HFF-Myc (cell line): ENCODE results near the gene XPO4.
"Not testable (repeated sequence)": the region's sequence is repeated elsewhere in the genome, so short reads cannot be mapped to it uniquely, and the experiment has no call there.

ENCODE experiments used
- DNase-seq: peaks from one replicate; pipeline ENCODE4 v3.0.0-alpha.2; 2011; ENCODE audit warnings: low read depth; ENCODE audit errors: extremely low read depth
- H3K4me3 ChIP-seq: replicated peaks from 2 replicates; pipeline ENCODE4 v1.5.1; 2011; ENCODE audit warnings: low read depth, mild to moderate bottlenecking, control low read depth, low read length
- TF ChIP-seq, protein P1 (sequence below): IDR thresholded peaks from 2 replicates; pipeline ENCODE4 v1.5.1; 2012; ENCODE audit warnings: mild to moderate bottlenecking, low read depth, low read length, control low read depth; ENCODE audit errors: missing control alignments

XPO4 gene

DNA sequence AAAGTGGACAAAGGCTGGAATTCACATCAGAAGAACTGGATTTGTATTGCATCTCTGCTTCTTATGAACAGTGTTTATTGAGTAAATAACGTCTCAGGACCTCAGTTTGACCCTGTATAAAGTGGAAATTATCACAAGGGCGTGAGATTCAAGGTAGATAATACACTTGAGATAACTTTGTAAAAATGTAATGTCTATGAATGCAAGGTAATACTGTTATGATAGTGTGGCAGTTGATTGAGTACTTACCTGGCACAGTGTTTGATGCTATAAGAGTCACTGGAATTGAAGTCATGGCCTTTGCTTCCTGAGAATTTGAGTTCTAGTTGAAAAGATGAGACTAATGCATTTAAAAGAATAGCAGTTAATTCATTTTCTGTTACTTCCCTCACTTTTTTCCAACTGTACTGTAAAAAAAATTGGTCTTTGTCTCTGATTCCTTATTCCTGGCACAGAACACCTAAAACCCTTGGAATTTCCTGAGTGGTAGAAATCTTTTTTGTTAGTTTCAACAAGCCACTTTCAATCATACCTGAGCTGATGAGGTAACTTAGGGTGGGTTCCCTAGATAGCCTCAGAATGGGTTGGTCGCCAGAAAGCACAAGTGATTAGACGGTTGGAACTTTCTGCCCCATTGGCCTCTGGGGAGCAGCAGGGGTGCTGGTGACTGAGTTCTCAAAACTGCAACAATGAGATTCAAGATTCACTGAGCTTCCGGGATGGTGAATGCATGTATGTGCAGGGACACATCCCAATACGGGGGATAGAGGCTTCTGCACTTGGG lies 6.4 kb upstream of the XPO4 start:
- H3K4me3 ChIP-seq, result no peak overlapping the region
- TF ChIP-seq, protein P1, sequence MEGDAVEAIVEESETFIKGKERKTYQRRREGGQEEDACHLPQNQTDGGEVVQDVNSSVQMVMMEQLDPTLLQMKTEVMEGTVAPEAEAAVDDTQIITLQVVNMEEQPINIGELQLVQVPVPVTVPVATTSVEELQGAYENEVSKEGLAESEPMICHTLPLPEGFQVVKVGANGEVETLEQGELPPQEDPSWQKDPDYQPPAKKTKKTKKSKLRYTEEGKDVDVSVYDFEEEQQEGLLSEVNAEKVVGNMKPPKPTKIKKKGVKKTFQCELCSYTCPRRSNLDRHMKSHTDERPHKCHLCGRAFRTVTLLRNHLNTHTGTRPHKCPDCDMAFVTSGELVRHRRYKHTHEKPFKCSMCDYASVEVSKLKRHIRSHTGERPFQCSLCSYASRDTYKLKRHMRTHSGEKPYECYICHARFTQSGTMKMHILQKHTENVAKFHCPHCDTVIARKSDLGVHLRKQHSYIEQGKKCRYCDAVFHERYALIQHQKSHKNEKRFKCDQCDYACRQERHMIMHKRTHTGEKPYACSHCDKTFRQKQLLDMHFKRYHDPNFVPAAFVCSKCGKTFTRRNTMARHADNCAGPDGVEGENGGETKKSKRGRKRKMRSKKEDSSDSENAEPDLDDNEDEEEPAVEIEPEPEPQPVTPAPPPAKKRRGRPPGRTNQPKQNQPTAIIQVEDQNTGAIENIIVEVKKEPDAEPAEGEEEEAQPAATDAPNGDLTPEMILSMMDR, result no peak

DNA sequence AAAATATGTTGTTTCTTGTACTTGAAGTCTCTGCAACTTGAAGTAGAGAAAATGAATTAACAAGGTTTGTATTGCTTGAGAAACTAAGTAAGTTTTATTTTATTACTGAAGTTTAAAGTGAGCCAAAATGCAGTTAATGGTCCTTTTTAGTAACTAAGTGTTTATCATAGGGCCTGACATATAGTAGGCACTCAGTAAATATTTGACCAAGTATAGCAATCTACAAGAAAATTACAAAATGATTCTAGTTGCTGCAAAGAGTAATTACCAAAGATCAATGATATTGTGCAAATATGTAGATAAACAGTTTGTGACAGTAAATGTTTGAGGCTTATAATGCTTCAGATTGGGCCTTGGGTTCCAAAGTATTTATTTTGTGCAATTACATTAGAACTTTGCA lies 2.4 kb upstream of the XPO4 start:
- DNase-seq, result no peak
- H3K4me3 ChIP-seq, result no peak overlapping the region
- TF ChIP-seq, protein P1, result no peak

More for the DNA sequence above, 6.4 kb upstream of the XPO4 start:
- DNase-seq, result no peak

DNA sequence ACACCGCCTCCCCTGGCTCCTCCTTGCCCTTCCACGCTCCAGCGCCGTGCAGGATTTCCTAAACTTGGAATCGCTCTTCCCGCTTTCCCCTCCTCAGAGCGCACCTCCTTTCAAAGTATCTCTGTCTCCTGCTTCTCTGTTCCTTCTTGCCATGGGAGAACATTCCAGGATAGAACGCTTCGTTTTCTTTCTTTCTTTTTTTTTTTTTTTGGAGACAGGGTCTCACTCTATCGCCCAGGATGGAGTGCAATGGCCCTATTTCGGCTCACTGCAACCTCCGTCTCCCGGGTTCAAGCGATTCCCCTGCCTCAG lies 574 bp upstream of the XPO4 start:
- no peak for DNase-seq
- TF ChIP-seq, protein P1, result no peak
- H3K4me3 ChIP-seq, result peak overlapping the region; percentile 82

DNA sequence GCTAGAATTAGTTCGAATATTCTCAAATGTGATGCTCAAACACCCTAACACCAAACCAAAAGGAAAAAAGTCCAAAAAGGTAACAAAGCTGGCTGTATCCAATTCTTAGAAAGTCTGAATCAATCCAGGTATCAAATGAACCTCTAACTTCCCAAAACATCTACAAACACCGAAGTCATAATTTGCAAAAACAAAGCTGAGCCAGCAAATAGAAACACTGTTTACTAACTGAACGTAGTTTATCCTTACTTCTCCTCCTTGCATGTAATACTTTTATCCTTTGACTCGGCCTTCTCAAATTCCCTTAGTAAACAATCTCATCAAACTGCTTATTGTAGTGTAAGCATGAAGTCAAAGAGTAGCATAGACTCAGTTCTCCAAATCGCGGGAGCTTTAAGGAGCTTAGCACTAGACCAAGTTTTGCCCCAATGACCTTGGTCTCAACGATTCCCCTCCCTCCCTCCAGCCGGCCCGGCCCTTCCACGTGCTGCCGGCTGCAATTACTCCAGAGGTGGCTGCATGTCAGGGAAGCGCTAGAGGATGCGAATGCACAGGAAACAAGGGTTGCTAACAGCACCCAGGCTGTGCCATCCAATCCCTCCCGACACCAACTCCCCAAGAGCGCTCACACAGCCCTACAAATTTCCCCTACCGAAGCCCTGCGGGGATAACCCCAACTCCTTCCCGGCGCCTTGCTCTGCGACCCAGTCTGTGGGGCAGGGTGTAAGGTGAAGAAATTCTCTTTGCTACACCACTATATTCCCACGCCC lies 693 bp downstream of the XPO4 start:
- TF ChIP-seq, protein P1, result no peak

DNA sequence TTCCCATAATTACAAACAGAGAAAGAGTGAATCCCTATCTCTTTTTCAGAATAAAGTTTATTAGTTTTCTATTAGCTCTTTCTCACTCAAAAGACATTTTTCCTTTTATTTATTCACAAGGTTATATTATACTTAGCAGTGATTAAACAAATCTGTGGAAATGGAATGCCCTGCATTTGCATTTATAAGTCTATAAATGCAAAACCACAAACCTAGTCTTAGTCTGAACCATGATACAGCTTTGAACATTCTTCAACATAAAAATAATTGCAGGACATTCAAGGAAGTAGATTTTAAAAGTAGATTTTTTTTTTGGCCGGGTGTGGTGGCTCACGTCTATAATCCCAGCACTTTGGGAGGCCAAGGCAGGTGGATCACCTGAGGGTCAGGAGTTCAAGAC lies 8.3 kb downstream of the XPO4 start:
- TF ChIP-seq, protein P1, result no peak
- DNase-seq, result no peak
- H3K4me3 ChIP-seq, result no peak overlapping the region

More for the DNA sequence above, 693 bp downstream of the XPO4 start:
- peak overlapping the region; percentile 82 for H3K4me3 ChIP-seq
- no peak for DNase-seq

DNA sequence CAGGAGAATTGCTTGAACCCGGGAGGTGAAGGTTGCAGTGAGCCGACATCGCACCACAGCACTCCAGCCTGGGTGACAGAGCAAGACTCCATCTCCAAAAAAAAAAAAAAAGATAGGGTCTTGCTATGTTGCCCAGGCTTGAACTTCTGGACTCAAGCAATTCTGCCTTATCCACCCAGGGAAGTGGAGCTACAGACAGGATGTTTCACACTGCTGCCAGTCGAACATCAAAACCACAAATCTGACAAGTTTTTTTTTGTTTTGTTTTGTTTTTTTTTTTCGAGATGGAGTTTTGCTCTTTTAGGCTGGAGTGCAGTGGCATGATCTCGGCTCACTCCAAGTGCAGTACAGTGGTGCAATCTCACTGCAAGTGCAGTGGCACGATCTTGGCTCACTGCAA lies 10.8 kb downstream of the XPO4 start:
- no peak for DNase-seq
- TF ChIP-seq, protein P1, result no peak
- no peak overlapping the region for H3K4me3 ChIP-seq

DNA sequence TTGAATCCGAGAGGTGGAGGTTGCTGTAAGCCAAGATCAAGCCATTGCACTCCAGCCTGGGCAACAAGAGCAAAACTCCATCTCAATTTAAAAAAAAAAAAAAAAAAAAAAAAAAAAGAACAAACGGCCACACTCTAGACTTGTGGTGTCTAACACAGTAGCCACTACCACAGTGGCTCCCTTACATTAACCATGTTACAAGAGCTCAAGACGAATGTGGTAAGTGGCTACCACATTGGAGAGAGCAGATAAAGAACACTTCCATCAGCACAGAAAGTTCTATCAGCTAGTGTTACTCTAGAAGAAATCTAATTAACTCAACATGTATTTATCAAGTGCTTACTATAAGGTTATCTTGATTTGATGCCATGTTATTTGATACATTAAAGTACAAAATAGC lies 11.5 kb downstream of the XPO4 start:
- no peak for DNase-seq
- TF ChIP-seq, protein P1, result no peak
- no peak overlapping the region for H3K4me3 ChIP-seq

DNA sequence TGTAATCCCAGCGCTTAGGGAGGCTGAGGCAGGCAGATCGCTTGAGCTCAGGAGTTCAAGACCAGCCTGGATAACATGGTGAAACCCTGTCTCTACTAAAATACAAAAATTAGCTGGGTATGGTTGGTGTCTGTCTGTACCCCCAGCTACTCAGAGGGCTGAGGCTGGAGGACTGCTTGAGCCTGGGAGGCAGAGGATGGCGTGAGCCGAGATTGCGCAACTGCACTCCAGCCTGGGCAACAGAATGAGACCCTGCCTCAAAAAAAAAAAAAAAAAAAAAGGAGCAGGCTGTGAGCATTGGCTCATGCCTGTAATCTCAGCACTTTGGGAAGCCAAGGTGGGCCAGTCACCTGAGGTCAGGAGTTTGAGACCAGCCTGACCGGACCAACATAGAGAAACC lies 12.0 kb downstream of the XPO4 start:
- H3K4me3 ChIP-seq, DNase-seq: not testable (repeated sequence)
